ENCODE results near the gene DPP6.

- TF ChIP-seq ZNF232 (CRISPR knock-in tag; IDR thresholded peaks at IDR 0.05) (no peak), E2F1 (CRISPR knock-in tag; IDR thresholded peaks at IDR 0.05) (no peak), CTCF (IDR thresholded peaks at IDR 0.05) (no peak), NFATC4 (CRISPR knock-in tag; IDR thresholded peaks at IDR 0.05) (no peak)
- TF ChIP-seq, protein P1, sequence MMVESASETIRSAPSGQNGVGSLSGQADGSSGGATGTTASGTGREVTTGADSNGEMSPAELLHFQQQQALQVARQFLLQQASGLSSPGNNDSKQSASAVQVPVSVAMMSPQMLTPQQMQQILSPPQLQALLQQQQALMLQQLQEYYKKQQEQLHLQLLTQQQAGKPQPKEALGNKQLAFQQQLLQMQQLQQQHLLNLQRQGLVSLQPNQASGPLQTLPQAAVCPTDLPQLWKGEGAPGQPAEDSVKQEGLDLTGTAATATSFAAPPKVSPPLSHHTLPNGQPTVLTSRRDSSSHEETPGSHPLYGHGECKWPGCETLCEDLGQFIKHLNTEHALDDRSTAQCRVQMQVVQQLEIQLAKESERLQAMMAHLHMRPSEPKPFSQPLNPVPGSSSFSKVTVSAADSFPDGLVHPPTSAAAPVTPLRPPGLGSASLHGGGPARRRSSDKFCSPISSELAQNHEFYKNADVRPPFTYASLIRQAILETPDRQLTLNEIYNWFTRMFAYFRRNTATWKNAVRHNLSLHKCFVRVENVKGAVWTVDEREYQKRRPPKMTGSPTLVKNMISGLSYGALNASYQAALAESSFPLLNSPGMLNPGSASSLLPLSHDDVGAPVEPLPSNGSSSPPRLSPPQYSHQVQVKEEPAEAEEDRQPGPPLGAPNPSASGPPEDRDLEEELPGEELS (CRISPR knock-in tag; IDR thresholded peaks at IDR 0.05), result no peak
Measured at GRCh38 chr7:154777908-154778307, 725.7 kb downstream of the DPP6 start.
